Suprapubic skin (tissue), 4 donors: Measurements from ENCODE around the gene DLL4. TPM values are rescaled to one million over a fixed set of nuclear protein-coding genes. Genes with fewer than 3 reads are reported as not detected.

Experiments
- DNase-seq, 2 donors: peaks; one replicate each; pipeline ENCODE4 v3.0.0-alpha.2; 2019; ENCODE audit warnings: low spot score in 2 of 2
- H3K27ac ChIP-seq: fragments of 200-600 bp; sonication (generic); one replicate; pipeline ENCODE4 v1.5.1; 2019
- H3K27me3 ChIP-seq: fragments of 200-600 bp; sonication (generic); one replicate; pipeline ENCODE4 v1.5.1; 2019
- H3K36me3 ChIP-seq: fragments of 200-600 bp; sonication (generic); one replicate; pipeline ENCODE4 v1.5.1; 2019
- H3K4me1 ChIP-seq: fragments of 200-600 bp; sonication (generic); one replicate; pipeline ENCODE4 v1.5.1; 2019
- H3K4me3 ChIP-seq: fragments of 200-600 bp; sonication (generic); one replicate; pipeline ENCODE4 v1.5.1; 2019; ENCODE audit warnings: mild to moderate bottlenecking
- H3K9me3 ChIP-seq: fragments of 200-600 bp; sonication (generic); one replicate; pipeline ENCODE4 v1.5.1; 2019
- CTCF ChIP-seq, 2 donors: fragments of 200-600 bp in 1 of 2; fragments of 450-650 bp in 1 of 2; sonication (generic) in 1 of 2; IDR thresholded peaks; one replicate each; pipeline ENCODE4 v1.5.1; 2016 to 2019; ENCODE audit warnings: antibody characterized with exemption in 2 of 2, mild to moderate bottlenecking in 1 of 2, moderate library complexity in 1 of 2
- EP300 ChIP-seq: sonication (generic); formaldehyde crosslinking; IDR thresholded peaks from one replicate; pipeline ENCODE4 v1.6.1; 2017; ENCODE audit warnings: antibody characterized with exemption
- POLR2A ChIP-seq, 2 donors: fragments of 450-650 bp; IDR thresholded peaks; one replicate each; pipeline ENCODE4 v1.6.1; 2017; ENCODE audit warnings: antibody characterized with exemption in 2 of 2, mild to moderate bottlenecking in 2 of 2, moderate library complexity in 2 of 2
- POLR2AphosphoS5 ChIP-seq, 3 donors: sonication (generic); formaldehyde crosslinking; IDR thresholded peaks; one replicate each; pipeline ENCODE4 v1.6.1; 2017; ENCODE audit warnings: antibody characterized with exemption in 3 of 3
- WGBS: methylation state at CpG from one replicate; pipeline ENCODE4 v1.1.5; 2018; 5-methylcytosine and 5-hydroxymethylcytosine counted together
- total RNA-seq, 4 donors: library from RNA; depleted of rRNA; stranded (reverse); fragments of >200 nt; gene quantifications; one replicate each; pipeline ENCODE4 v1.1.0, GENCODE V29; 2016

DLL4 gene
- total RNA-seq, 4 donors from 2014 or later: 0.47 to 5.3 (median 2.6) TPM

GRCh38 chr15:40901053-40901443 lies 28.1 kb upstream of the DLL4 start:
- no peak for DNase-seq
- no peak for TF ChIP-seq EP300
- TF ChIP-seq POLR2A (IDR thresholded peaks at IDR 0.05): no peak
- TF ChIP-seq POLR2AphosphoS5 (IDR thresholded peaks at IDR 0.05): no peak
- no peak for TF ChIP-seq CTCF (IDR thresholded peaks at IDR 0.05)
- Histone ChIP-seq H3K27me3 (no peaks in the 10 kb centered on the region), H3K9me3 (no peaks in the 10 kb centered on the region), H3K36me3 (peaks cover 69% of the 10 kb centered on the region), H3K4me3 (no peak overlapping the region), H3K27ac (no peak overlapping the region), H3K4me1 (peaks cover 47% of the 10 kb centered on the region)
- 78% methylated on average over 5 of the region's 5 CpGs for WGBS

- Histone ChIP-seq H3K9me3 (no peaks in the 10 kb centered on the region), H3K27me3 (no peaks in the 10 kb centered on the region), H3K36me3 (peaks cover 59% of the 10 kb centered on the region), H3K4me3 (no peak overlapping the region), H3K27ac (no peak overlapping the region), H3K4me1 (peaks cover 62% of the 10 kb centered on the region)
- 81% methylated on average over 30 of the region's 33 CpGs for WGBS
- no peak for TF ChIP-seq CTCF (IDR thresholded peaks at IDR 0.05)
- TF ChIP-seq POLR2AphosphoS5 (IDR thresholded peaks at IDR 0.05): no peak
- TF ChIP-seq POLR2A (IDR thresholded peaks at IDR 0.05): no peak
- no peak for TF ChIP-seq EP300
- DNase-seq: no peak
Measured at GRCh38 chr15:40902605-40903561, 26.3 kb upstream of the DLL4 start.

GRCh38 chr15:40904552-40905201 lies 24.5 kb upstream of the DLL4 start:
- Histone ChIP-seq H3K36me3 (peaks cover 43% of the 10 kb centered on the region), H3K27ac (no peak overlapping the region), H3K9me3 (no peaks in the 10 kb centered on the region), H3K4me3 (no peak overlapping the region), H3K4me1 (peaks cover 62% of the 10 kb centered on the region), H3K27me3 (no peaks in the 10 kb centered on the region)
- no peak for TF ChIP-seq POLR2AphosphoS5 (IDR thresholded peaks at IDR 0.05)
- no peak for TF ChIP-seq CTCF (IDR thresholded peaks at IDR 0.05)
- TF ChIP-seq POLR2A (IDR thresholded peaks at IDR 0.05): no peak
- TF ChIP-seq EP300: no peak
- no peak for DNase-seq
- WGBS: 73% methylated on average over 7 of the region's 7 CpGs

GRCh38 chr15:40906091-40906990 lies 22.8 kb upstream of the DLL4 start:
- Histone ChIP-seq H3K9me3 (no peaks in the 10 kb centered on the region), H3K4me3 (peak overlapping the region; percentile 43), H3K27me3 (no peaks in the 10 kb centered on the region), H3K36me3 (peaks cover 27% of the 10 kb centered on the region), H3K27ac (peak overlapping the region; percentile 78), H3K4me1 (peaks cover 59% of the 10 kb centered on the region)
- DNase-seq: peak; percentile 91
- TF ChIP-seq CTCF (IDR thresholded peaks at IDR 0.05) (peak; percentile 43 to 87), EP300 (no peak), POLR2AphosphoS5 (IDR thresholded peaks at IDR 0.05) (peak in 1 of 3 donors; percentile 10)
- WGBS: 8% methylated on average over 10 of the region's 36 CpGs
